Measurements from ENCODE around the gene LRRC1. TPM values are rescaled to one million over a fixed set of nuclear protein-coding genes. Genes with fewer than 3 reads are reported as not detected.

Gene LRRC1
- total and polyA plus RNA-seq, 2 experiments from 2014 or later, result 11.3 to 16.6 TPM

- TF ChIP-seq ZNF462 (CRISPR knock-in tag; IDR thresholded peaks at IDR 0.05), result no peak
- no peak for TF ChIP-seq STAT1 (IDR thresholded peaks at IDR 0.05; ENCODE audit: unreplicated experiment)
These were observed 39.3 kb downstream of the LRRC1 start (continued) for GRCh38 chr6:53834132-53834531.

GRCh38 chr6:53837865-53838769 is 43.3 kb downstream of the LRRC1 start:
- no peak overlapping the region for H2AFZ ChIP-seq
- Mint-ChIP-seq H3K27me3 (ENCODE audit: insufficient read depth, low read depth, poor library complexity) (peaks cover 2% of the 10 kb centered on the region), H3K4me1 (peaks cover 26% of the 10 kb centered on the region), H3K4me3 (no peak overlapping the region), H3K27ac (no peak overlapping the region), H3K36me3 (ENCODE audit: low read depth) (peaks cover 6% of the 10 kb centered on the region; the same call in 1 of the 3 replicates), H3K9me3 (peaks cover 4% of the 10 kb centered on the region; the same call in 1 of the 3 replicates)
- H3K4me1 ChIP-seq (ENCODE audit: insufficient read depth), result no peaks in the 10 kb centered on the region; the same call in 1 of the 2 replicates
- ATAC-seq (no peak), DNase-seq (ENCODE audit: low spot score) (no peak)
- no peaks in the 10 kb centered on the region for H3K27me3 ChIP-seq (ENCODE audit: insufficient read depth)
- no peaks in the 10 kb centered on the region for H3K9me2 ChIP-seq (ENCODE audit: insufficient read depth)
- H3K4me3 ChIP-seq, result no peak overlapping the region
- H3K79me2 ChIP-seq (replicated peaks; ENCODE audit: insufficient read depth), result peaks cover 20% of the 10 kb centered on the region
- H3F3A ChIP-seq (replicated peaks; ENCODE audit: low read depth), result no peaks in the 10 kb centered on the region
- H3K27ac ChIP-seq (ENCODE audit: low read depth), result no peak overlapping the region
- no peaks in the 10 kb centered on the region for H3K36me3 ChIP-seq (ENCODE audit: insufficient read depth)
- H3K4me2 ChIP-seq, result no peak overlapping the region
- no peaks in the 10 kb centered on the region for H4K20me1 ChIP-seq (replicated peaks; ENCODE audit: insufficient read depth)
- TF ChIP-seq JUNB (IDR thresholded peaks at IDR 0.05; ENCODE audit: unreplicated experiment) (no peak), EZH2phosphoT487 (IDR thresholded peaks at IDR 0.05; ENCODE audit: unreplicated experiment) (no peak), ETS1 (IDR thresholded peaks at IDR 0.05) (no peak), ZNF331 (CRISPR knock-in tag; IDR thresholded peaks at IDR 0.05; ENCODE audit: low read depth) (no peak), STAT1 (IDR thresholded peaks at IDR 0.05; ENCODE audit: unreplicated experiment) (no peak), EZH2 (IDR thresholded peaks at IDR 0.05; ENCODE audit: low read depth, unreplicated experiment) (no peak), CREB1 (CRISPR knock-in tag; IDR thresholded peaks at IDR 0.05; ENCODE audit: low read depth) (no peak)
- TF ChIP-seq, protein P1, sequence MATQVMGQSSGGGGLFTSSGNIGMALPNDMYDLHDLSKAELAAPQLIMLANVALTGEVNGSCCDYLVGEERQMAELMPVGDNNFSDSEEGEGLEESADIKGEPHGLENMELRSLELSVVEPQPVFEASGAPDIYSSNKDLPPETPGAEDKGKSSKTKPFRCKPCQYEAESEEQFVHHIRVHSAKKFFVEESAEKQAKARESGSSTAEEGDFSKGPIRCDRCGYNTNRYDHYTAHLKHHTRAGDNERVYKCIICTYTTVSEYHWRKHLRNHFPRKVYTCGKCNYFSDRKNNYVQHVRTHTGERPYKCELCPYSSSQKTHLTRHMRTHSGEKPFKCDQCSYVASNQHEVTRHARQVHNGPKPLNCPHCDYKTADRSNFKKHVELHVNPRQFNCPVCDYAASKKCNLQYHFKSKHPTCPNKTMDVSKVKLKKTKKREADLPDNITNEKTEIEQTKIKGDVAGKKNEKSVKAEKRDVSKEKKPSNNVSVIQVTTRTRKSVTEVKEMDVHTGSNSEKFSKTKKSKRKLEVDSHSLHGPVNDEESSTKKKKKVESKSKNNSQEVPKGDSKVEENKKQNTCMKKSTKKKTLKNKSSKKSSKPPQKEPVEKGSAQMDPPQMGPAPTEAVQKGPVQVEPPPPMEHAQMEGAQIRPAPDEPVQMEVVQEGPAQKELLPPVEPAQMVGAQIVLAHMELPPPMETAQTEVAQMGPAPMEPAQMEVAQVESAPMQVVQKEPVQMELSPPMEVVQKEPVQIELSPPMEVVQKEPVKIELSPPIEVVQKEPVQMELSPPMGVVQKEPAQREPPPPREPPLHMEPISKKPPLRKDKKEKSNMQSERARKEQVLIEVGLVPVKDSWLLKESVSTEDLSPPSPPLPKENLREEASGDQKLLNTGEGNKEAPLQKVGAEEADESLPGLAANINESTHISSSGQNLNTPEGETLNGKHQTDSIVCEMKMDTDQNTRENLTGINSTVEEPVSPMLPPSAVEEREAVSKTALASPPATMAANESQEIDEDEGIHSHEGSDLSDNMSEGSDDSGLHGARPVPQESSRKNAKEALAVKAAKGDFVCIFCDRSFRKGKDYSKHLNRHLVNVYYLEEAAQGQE (IDR thresholded peaks at IDR 0.05; ENCODE audit: unreplicated experiment), result no peak
